ENCODE results near the gene PSD2. TPM values are rescaled to one million over a fixed set of nuclear protein-coding genes. Genes with fewer than 3 reads are reported as not detected.
A peak's percentile ranks its signal among the peaks of the same experiment; 100 is the strongest.

Gene PSD2
- total RNA-seq, 2 experiments from 2014 or later = 0.08 TPM; not detected in 1

GRCh38 chr5:139763930-139764791, 31.4 kb upstream of the PSD2 start:
- ChIA-PET CTCF (interaction anchor here (1.4 kb wide), 1 partner anchor 11 kb away, joined by 4 read pairs; no protein-coding TSS in a partner anchor), POLR2A (no interaction called here)
- Histone ChIP-seq H3K36me3 (ENCODE audit: insufficient read depth, low read length) (no peaks in the 10 kb centered on the region), H3K27ac (ENCODE audit: low read depth in 1 of 2, low read length in 2 of 2) (no peak overlapping the region), H3K27me3 (ENCODE audit: control insufficient read depth in 1 of 2, insufficient read depth in 2 of 2, low read length in 2 of 2) (peaks cover 29 to 34% of the 10 kb centered on the region in 2 experiments), H3K4me1 (ENCODE audit: insufficient read depth, low read length) (peaks cover 19% of the 10 kb centered on the region), H3K9me3 (ENCODE audit: control insufficient read depth in 1 of 2, insufficient read depth in 1 of 2, low read length in 2 of 2) (peaks cover 0 to 3% of the 10 kb centered on the region in 2 experiments), H3K4me3 (ENCODE audit: low read length) (no peak overlapping the region)
- H3K4me3 Mint-ChIP-seq = no peak overlapping the region
- ATAC-seq (ENCODE audit: poor library complexity) (no peak), DNase-seq (peak in 5 of 14 experiments; percentile 21 to 60 (median 31))
- H3K9me3 Mint-ChIP-seq = no peaks in the 10 kb centered on the region
- peaks cover 62% of the 10 kb centered on the region for H3K27me3 Mint-ChIP-seq
- no peak overlapping the region for H3K27ac Mint-ChIP-seq
- TF ChIP-seq CTCF (IDR thresholded peaks at IDR 0.05) = no peak
- peaks cover 9% of the 10 kb centered on the region for H3K4me1 Mint-ChIP-seq (ENCODE audit: low read depth)
- no peaks in the 10 kb centered on the region for H3K36me3 Mint-ChIP-seq (ENCODE audit: low read depth)
- intact Hi-C loops (cut with DNase I, micrococcal nuclease) = loop anchor here in 1 of 2 experiments (2.0 kb wide), 1 partner anchor 245 kb away; no protein-coding TSS in a partner anchor

GRCh38 chr5:139764886-139765408, 30.7 kb upstream of the PSD2 start:
- DNase-seq = no peak
- CTCF ChIA-PET = interaction anchor here (0.6 to 3.4 kb wide), 53 partner anchors 8 to 1721 kb away, joined by 3 to 172 read pairs (median 4); partner anchors contain the start of genes HSPA9, PAIP2, STING1 and UBE2D2
- intact Hi-C loops (cut with DNase I, micrococcal nuclease) = loop anchor here (1.0 to 5.0 kb wide), 5 partner anchors 132 to 478 kb away; no protein-coding TSS in a partner anchor

More at GRCh38 chr5:139764886-139765408, 30.7 kb upstream of the PSD2 start:
- Histone ChIP-seq H3K27ac (ENCODE audit: low read depth in 1 of 2, low read length in 2 of 2) (no peak overlapping the region), H3K4me1 (ENCODE audit: insufficient read depth, low read length) (peaks cover 19% of the 10 kb centered on the region), H3K36me3 (ENCODE audit: insufficient read depth, low read length) (no peaks in the 10 kb centered on the region), H3K9me3 (ENCODE audit: control insufficient read depth in 1 of 2, insufficient read depth in 1 of 2, low read length in 2 of 2) (peaks cover 0 to 3% of the 10 kb centered on the region in 2 experiments), H3K27me3 (ENCODE audit: control insufficient read depth in 1 of 2, insufficient read depth in 2 of 2, low read length in 2 of 2) (peaks cover 29 to 32% of the 10 kb centered on the region in 2 experiments), H3K4me3 (ENCODE audit: low read length) (no peak overlapping the region)
- Mint-ChIP-seq H3K36me3 (ENCODE audit: low read depth) (no peaks in the 10 kb centered on the region), H3K27ac (no peak overlapping the region), H3K9me3 (no peaks in the 10 kb centered on the region), H3K4me1 (ENCODE audit: low read depth) (peaks cover 9% of the 10 kb centered on the region), H3K4me3 (peak overlapping the region; percentile 43), H3K27me3 (peaks cover 57% of the 10 kb centered on the region)
- TF ChIP-seq CTCF (IDR thresholded peaks at IDR 0.05) = no peak
- ATAC-seq (ENCODE audit: poor library complexity) = no peak
- POLR2A ChIA-PET = interaction anchor here (0.6 to 1.6 kb wide), 9 partner anchors 8 to 471 kb away, joined by 3 to 6 read pairs (median 4); partner anchors contain the start of gene MATR3
